ENCODE data around the gene MEFV.
"Not testable (repeated sequence)": the region's sequence is repeated elsewhere in the genome, so short reads cannot be mapped to it uniquely, and the experiment has no call there.

MEFV gene

GRCh38 chr16:3198334-3199072 lies 57.9 kb downstream of the MEFV start:
- Histone ChIP-seq H3K36me3 (ENCODE audit: insufficient read depth, insufficient read length, low read length) (no peaks in the 10 kb centered on the region), H3K9ac (ENCODE audit: insufficient read length, low read depth) (no peak overlapping the region), H3K4me1 (ENCODE audit: insufficient read depth, insufficient read length) (peaks cover 3% of the 10 kb centered on the region), H3K9me3 (ENCODE audit: insufficient read depth, low read length) (no peaks in the 10 kb centered on the region), H3K27me3 (ENCODE audit: insufficient read depth, insufficient read length) (peaks cover 19% of the 10 kb centered on the region), H3K4me3 (ENCODE audit: insufficient read length, low read depth) (no peak overlapping the region)
- no peak for DNase-seq (ENCODE audit: low read depth, low spot score)
- TF ChIP-seq YY1 (IDR thresholded peaks at IDR 0.05; ENCODE audit: insufficient read depth, insufficient read length) (no peak), SUZ12 (IDR thresholded peaks at IDR 0.05; ENCODE audit: extremely low read depth, insufficient read depth, insufficient read length) (no peak), ZNF274 (IDR thresholded peaks at IDR 0.05; ENCODE audit: low read depth, low read length) (no peak)

DNA sequence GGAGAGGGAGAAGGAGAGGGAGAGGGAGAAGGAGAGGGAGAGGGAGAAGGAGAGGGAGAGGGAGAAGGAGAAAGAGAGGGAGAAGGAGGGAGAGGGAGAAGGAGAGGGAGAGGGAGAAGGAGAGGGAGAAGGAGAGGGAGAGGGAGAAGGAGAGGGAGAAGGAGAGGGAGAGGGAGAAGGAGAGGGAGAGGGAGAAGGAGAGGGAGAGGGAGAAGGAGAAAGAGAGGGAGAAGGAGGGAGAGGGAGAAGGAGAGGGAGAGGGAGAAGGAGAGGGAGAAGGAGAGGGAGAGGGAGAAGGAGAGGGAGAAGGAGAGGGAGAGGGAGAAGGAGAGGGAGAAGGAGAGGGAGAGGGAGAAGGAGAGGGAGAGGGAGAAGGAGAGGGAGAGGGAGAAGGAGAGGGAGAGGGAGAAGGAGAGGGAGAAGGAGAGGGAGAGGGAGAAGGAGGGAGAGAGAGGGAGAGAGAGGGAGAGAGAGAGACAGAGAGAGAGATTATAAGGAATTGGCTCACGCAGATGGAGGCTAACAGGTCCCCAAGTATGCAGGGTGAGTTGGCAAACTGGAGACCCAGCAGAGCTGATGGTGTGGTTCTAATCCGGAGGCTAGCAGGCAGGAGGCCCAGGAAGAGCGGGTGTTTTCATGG lies 58.6 kb downstream of the MEFV start:
- not testable (repeated sequence) for H3K9ac ChIP-seq (ENCODE audit: insufficient read length, low read depth); H3K4me3 ChIP-seq (ENCODE audit: insufficient read length, low read depth); H3K4me1 ChIP-seq (ENCODE audit: insufficient read depth, insufficient read length); DNase-seq (ENCODE audit: low read depth, low spot score); H3K36me3 ChIP-seq (ENCODE audit: insufficient read depth, insufficient read length, low read length); H3K9me3 ChIP-seq (ENCODE audit: insufficient read depth, low read length)
- peaks cover 19% of the 10 kb centered on the region for H3K27me3 ChIP-seq (ENCODE audit: insufficient read depth, insufficient read length)

GRCh38 chr16:3195975-3196374 lies 60.5 kb downstream of the MEFV start:
- DNase-seq (ENCODE audit: low read depth, low spot score), result no peak
- H3K9me3 ChIP-seq (ENCODE audit: insufficient read depth, low read length), result no peaks in the 10 kb centered on the region
- TF ChIP-seq YY1 (IDR thresholded peaks at IDR 0.05; ENCODE audit: insufficient read depth, insufficient read length), result no peak
- TF ChIP-seq SUZ12 (IDR thresholded peaks at IDR 0.05; ENCODE audit: extremely low read depth, insufficient read depth, insufficient read length), result no peak
- no peak for TF ChIP-seq ZNF274 (IDR thresholded peaks at IDR 0.05; ENCODE audit: low read depth, low read length)
- peaks cover 3% of the 10 kb centered on the region for H3K4me1 ChIP-seq (ENCODE audit: insufficient read depth, insufficient read length)
- H3K4me3 ChIP-seq (ENCODE audit: insufficient read length, low read depth), result no peak overlapping the region
- H3K36me3 ChIP-seq (ENCODE audit: insufficient read depth, insufficient read length, low read length), result no peaks in the 10 kb centered on the region
- peaks cover 22% of the 10 kb centered on the region for H3K27me3 ChIP-seq (ENCODE audit: insufficient read depth, insufficient read length)
- H3K9ac ChIP-seq (ENCODE audit: insufficient read length, low read depth), result no peak overlapping the region

DNA sequence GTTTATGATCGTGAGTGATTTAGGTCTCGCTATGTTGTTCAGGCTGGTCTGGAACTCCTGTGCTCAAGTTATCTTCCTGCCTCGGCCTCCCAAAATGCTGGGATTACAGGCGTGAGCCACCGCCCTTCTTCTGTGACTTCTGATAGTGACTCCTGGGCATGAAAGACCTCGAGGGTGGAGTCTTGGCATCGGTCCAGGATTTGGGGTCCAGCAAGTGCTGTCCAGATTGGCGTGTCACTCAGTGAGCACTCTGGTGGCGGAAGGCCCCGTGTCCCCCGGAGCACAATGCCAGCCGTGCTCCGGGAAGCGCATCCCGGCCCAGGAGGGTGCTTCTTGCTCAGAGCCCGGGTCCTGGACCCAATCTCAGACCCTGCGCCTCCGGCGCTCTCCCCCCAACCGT lies 61.6 kb downstream of the MEFV start:
- Histone ChIP-seq H3K4me1 (ENCODE audit: insufficient read depth, insufficient read length) (peaks cover 3% of the 10 kb centered on the region), H3K9ac (ENCODE audit: insufficient read length, low read depth) (no peak overlapping the region), H3K4me3 (ENCODE audit: insufficient read length, low read depth) (no peak overlapping the region), H3K9me3 (ENCODE audit: insufficient read depth, low read length) (no peaks in the 10 kb centered on the region), H3K27me3 (ENCODE audit: insufficient read depth, insufficient read length) (peaks cover 34% of the 10 kb centered on the region), H3K36me3 (ENCODE audit: insufficient read depth, insufficient read length, low read length) (no peaks in the 10 kb centered on the region)
- DNase-seq (ENCODE audit: low read depth, low spot score), result no peak
- TF ChIP-seq YY1 (IDR thresholded peaks at IDR 0.05; ENCODE audit: insufficient read depth, insufficient read length) (no peak), ZNF274 (IDR thresholded peaks at IDR 0.05; ENCODE audit: low read depth, low read length) (no peak), SUZ12 (IDR thresholded peaks at IDR 0.05; ENCODE audit: extremely low read depth, insufficient read depth, insufficient read length) (no peak)

- H3K4me3 ChIP-seq (ENCODE audit: insufficient read length, low read depth), result peak overlapping the region; percentile 49
- H3K36me3 ChIP-seq (ENCODE audit: insufficient read depth, insufficient read length, low read length), result no peaks in the 10 kb centered on the region
- peaks cover 39% of the 10 kb centered on the region for H3K27me3 ChIP-seq (ENCODE audit: insufficient read depth, insufficient read length)
- no peak for DNase-seq (ENCODE audit: low read depth, low spot score)
- TF ChIP-seq SUZ12 (IDR thresholded peaks at IDR 0.05; ENCODE audit: extremely low read depth, insufficient read depth, insufficient read length) (no peak), YY1 (IDR thresholded peaks at IDR 0.05; ENCODE audit: insufficient read depth, insufficient read length) (no peak), ZNF274 (IDR thresholded peaks at IDR 0.05; ENCODE audit: low read depth, low read length) (no peak)
- peaks cover 3% of the 10 kb centered on the region for H3K4me1 ChIP-seq (ENCODE audit: insufficient read depth, insufficient read length)
- H3K9me3 ChIP-seq (ENCODE audit: insufficient read depth, low read length), result no peaks in the 10 kb centered on the region
- H3K9ac ChIP-seq (ENCODE audit: insufficient read length, low read depth), result peak overlapping the region; percentile 80
Measured at GRCh38 chr16:3193221-3194212, 62.9 kb downstream of the MEFV start.

DNA sequence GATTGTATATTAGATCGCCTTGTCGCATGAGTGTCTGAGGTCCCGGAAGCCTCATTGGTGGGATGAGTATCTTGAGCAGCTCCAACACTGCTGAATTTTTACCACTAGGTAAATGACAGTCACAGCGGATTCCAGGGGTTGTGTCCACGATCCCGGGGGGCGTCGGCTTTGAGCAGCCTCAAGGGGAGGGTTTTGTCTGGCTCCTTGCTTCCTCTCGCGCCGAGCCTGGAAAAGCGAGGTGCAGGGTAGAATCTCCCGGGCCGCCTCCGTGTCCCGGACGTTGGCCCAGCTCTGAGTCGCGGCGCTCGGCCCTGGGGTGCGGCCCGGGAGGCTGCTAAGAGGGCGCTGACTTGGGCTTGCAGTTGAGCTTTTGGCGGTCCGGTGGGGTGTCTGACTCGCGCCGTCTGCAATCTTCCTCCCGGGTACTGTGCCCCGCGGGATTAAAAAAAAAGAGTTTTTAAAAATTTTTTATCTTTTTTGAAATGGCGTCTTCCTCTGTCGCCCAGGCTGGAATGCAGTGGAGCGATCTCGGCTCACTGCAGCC lies 63.9 kb downstream of the MEFV start:
- H3K36me3 ChIP-seq (ENCODE audit: insufficient read depth, insufficient read length, low read length), result no peaks in the 10 kb centered on the region
- peak overlapping the region; percentile 69 for H3K4me3 ChIP-seq (ENCODE audit: insufficient read length, low read depth)
- H3K9ac ChIP-seq (ENCODE audit: insufficient read length, low read depth), result peak overlapping the region; percentile 81
- TF ChIP-seq SUZ12 (IDR thresholded peaks at IDR 0.05; ENCODE audit: extremely low read depth, insufficient read depth, insufficient read length) (no peak), ZNF274 (IDR thresholded peaks at IDR 0.05; ENCODE audit: low read depth, low read length) (no peak), YY1 (IDR thresholded peaks at IDR 0.05; ENCODE audit: insufficient read depth, insufficient read length) (no peak)
- DNase-seq (ENCODE audit: low read depth, low spot score), result no peak
- H3K4me1 ChIP-seq (ENCODE audit: insufficient read depth, insufficient read length), result peaks cover 3% of the 10 kb centered on the region
- no peaks in the 10 kb centered on the region for H3K9me3 ChIP-seq (ENCODE audit: insufficient read depth, low read length)
- peaks cover 33% of the 10 kb centered on the region for H3K27me3 ChIP-seq (ENCODE audit: insufficient read depth, insufficient read length)
